Fibroblast of the aortic adventitia (primary cell): ENCODE data around the gene MYH2. TPM values are rescaled to one million over a fixed set of nuclear protein-coding genes. Genes with fewer than 3 reads are reported as not detected.

Experiments used
- DNase-seq: peaks from one replicate; pipeline ENCODE4 v3.0.0-alpha.2; 2010; ENCODE audit warnings: low read depth
- H3K4me3 ChIP-seq: 2 replicates; pipeline ENCODE4 v1.5.1; 2011; ENCODE audit warnings: low read depth, mild to moderate bottlenecking, control low read depth, low read length, moderate library complexity
- CTCF ChIP-seq: IDR thresholded peaks from 2 replicates; pipeline ENCODE4 v1.5.1; 2011; ENCODE audit warnings: mild to moderate bottlenecking, low read length, control low read depth, inconsistent platforms; ENCODE audit not compliant: insufficient read depth
- total RNA-seq: library from RNA; depleted of rRNA; stranded (reverse); fragments of >200 nt; gene quantifications from 2 replicates; pipeline ENCODE4 v1.2.3, GENCODE V29; 2012; ENCODE audit warnings: low replicate concordance

The MYH2 gene
- total RNA-seq, 1 donor: not detected

DNA sequence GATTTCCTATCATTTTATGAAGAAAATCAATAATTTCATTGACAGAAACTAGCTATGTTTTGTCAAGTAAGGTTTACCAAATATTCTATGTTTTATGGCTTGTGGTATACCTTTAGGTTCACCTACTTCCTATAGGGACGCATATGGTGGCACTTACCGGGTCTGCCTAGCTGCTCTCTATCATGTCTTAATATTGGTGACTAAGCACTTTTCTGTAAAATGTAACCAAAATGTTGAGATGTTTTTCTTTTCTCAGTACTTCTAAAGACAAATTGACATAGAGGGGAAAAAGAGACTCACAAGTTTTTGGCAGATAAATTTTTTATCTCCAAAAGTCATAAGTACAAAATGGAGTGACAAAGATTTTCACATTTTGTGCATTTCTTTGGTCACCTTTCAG, 57.5 kb downstream of the MYH2 start:
- no peak overlapping the region for H3K4me3 ChIP-seq
- DNase-seq: no peak
- TF ChIP-seq CTCF: no peak

GRCh38 chr17:10482252-10482651, 67.2 kb downstream of the MYH2 start:
- no peak for DNase-seq
- H3K4me3 ChIP-seq: no peak overlapping the region
- no peak for TF ChIP-seq CTCF

DNA sequence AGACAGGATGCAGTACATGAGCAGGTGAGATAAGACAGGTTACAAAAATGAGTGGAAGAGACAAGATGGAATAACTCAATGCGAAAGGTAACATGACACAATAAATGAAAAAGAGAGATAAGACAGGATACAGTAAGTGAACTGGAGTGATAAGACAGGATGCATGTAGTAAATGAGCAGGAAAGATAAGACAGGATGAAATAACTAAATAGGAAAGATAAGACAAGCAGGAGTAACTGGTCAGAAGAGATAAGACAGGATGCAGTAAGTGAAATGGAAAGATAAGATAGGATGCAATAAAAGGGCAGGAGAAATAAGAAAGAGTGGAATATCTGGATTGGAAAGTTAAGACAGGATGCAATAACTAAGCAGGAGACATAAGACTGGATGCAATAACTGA, 71.8 kb downstream of the MYH2 start:
- TF ChIP-seq CTCF: no peak
- no peak overlapping the region for H3K4me3 ChIP-seq
- no peak for DNase-seq

GRCh38 chr17:10474536-10474935, 74.9 kb downstream of the MYH2 start:
- TF ChIP-seq CTCF: no peak
- DNase-seq: no peak
- H3K4me3 ChIP-seq: no peak overlapping the region

- no peak for TF ChIP-seq CTCF
- peak; percentile 6 for DNase-seq
- H3K4me3 ChIP-seq: no peak overlapping the region
Measured at GRCh38 chr17:10471858-10472257, 77.6 kb downstream of the MYH2 start.

Other genes starting within 250 kb of the MYH2 start
- gene MYH13, start 176.7 kb downstream of the MYH2 start, total RNA-seq: not detected in 2 replicates
- not detected in 2 replicates for gene MYH8, start 127.7 kb downstream of the MYH2 start, total RNA-seq
- gene MYH4, start 80.1 kb downstream of the MYH2 start, total RNA-seq: not detected in 2 replicates
- 0.08 TPM in 1 of 2 replicates, not detected in the other for gene MYH1, start 31.1 kb downstream of the MYH2 start, total RNA-seq
- gene MYH3, start 107.7 kb upstream of the MYH2 start, total RNA-seq: 0.45 and 1.1 TPM in 2 replicates
- 22.1 and 69.7 TPM in 2 replicates for gene SCO1, start 147.9 kb upstream of the MYH2 start, total RNA-seq
- 9.3 and 18.3 TPM in 2 replicates for gene ADPRM, start 147.9 kb upstream of the MYH2 start, total RNA-seq
- gene TMEM220, start 180.4 kb upstream of the MYH2 start, total RNA-seq: 4.1 and 6.2 TPM in 2 replicates